ENCODE measurements around the gene ZNF462.

The ZNF462 gene

GRCh38 chr9:107020040-107020530 is 157.1 kb downstream of the ZNF462 start:
- DNase-seq (ENCODE audit: low read depth, low spot score), result peak; percentile 87
- ChIA-PET POLR2A (interaction anchor here (0.8 kb wide), 1 partner anchor 18 kb away, joined by 3 read pairs; no protein-coding TSS in a partner anchor), CTCF (interaction anchor here (1.2 kb wide), 1 partner anchor 18 kb away, joined by 3 read pairs; no protein-coding TSS in a partner anchor)
- TF ChIP-seq, protein P1, sequence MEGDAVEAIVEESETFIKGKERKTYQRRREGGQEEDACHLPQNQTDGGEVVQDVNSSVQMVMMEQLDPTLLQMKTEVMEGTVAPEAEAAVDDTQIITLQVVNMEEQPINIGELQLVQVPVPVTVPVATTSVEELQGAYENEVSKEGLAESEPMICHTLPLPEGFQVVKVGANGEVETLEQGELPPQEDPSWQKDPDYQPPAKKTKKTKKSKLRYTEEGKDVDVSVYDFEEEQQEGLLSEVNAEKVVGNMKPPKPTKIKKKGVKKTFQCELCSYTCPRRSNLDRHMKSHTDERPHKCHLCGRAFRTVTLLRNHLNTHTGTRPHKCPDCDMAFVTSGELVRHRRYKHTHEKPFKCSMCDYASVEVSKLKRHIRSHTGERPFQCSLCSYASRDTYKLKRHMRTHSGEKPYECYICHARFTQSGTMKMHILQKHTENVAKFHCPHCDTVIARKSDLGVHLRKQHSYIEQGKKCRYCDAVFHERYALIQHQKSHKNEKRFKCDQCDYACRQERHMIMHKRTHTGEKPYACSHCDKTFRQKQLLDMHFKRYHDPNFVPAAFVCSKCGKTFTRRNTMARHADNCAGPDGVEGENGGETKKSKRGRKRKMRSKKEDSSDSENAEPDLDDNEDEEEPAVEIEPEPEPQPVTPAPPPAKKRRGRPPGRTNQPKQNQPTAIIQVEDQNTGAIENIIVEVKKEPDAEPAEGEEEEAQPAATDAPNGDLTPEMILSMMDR (IDR thresholded peaks at IDR 0.05; ENCODE audit: insufficient read depth, low read length, missing control alignments), result no peak
- no peak overlapping the region for H3K4me3 ChIP-seq (ENCODE audit: low read depth, low read length)

GRCh38 chr9:107024193-107024592 is 161.2 kb downstream of the ZNF462 start:
- POLR2A ChIA-PET, result no interaction called here
- TF ChIP-seq, protein P1 (IDR thresholded peaks at IDR 0.05; ENCODE audit: insufficient read depth, low read length, missing control alignments), result no peak
- no peak for DNase-seq (ENCODE audit: low read depth, low spot score)
- no peak overlapping the region for H3K4me3 ChIP-seq (ENCODE audit: low read depth, low read length)
- CTCF ChIA-PET, result no interaction called here

DNA sequence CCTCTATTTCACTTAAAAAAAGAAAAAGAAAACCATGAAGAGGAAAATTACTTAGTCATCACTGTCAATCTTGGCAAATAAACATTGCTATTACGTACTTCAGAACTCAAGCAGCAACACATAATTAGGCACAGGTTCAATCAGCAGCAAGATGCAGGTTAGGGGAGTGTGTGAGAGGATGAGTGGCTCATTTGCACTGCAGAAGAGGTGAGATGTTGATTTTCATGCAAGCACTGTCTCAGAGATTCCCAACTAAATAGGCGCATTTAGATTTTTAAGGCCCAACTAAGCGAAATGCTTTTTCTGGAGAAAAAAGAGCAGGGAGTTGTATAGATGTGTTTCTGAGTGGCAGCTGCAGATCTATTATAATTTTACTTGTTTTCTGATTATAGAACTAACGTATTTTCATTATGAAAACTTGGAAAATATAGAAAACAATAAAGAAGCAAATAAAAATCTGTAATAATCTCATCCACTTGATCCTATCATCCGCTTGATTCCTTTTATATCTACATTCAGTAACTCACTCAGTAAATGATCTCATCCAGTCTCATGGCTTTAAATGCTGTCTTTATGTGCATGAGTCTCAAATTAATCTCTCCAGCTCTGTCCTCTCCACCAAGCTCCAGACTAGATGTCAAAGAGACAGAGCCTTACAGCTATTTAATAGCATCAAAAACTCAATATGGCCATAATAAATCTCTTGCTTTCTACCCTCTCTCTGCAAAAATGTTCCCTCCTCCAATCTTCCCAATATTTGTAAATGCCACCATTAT is 162.5 kb downstream of the ZNF462 start:
- DNase-seq (ENCODE audit: low read depth, low spot score), result no peak
- H3K4me3 ChIP-seq (ENCODE audit: low read depth, low read length), result no peak overlapping the region
- TF ChIP-seq, protein P1 (IDR thresholded peaks at IDR 0.05; ENCODE audit: insufficient read depth, low read length, missing control alignments), result no peak
- CTCF ChIA-PET, result no interaction called here
- POLR2A ChIA-PET, result no interaction called here

DNA sequence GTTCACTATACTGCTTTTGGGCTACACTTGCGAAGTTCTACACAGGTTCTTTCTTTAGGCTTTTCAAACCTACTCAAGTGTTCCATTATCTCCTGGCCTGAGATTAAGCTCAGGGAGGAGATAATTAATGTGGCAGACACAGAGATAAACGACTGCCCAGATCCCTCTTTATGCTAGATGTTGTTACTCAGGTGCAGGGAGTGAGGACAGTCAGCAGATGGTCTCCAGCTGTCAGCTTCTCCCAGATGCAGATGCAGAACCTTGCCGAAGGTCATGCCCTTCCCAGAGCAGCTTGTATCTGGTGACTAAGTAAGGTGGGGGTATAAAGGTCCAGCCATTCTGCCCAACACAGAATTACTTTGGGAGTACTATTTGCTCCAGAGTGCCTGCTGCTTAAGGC is 166.2 kb downstream of the ZNF462 start:
- TF ChIP-seq, protein P1 (IDR thresholded peaks at IDR 0.05; ENCODE audit: insufficient read depth, low read length, missing control alignments), result no peak
- CTCF ChIA-PET, result no interaction called here
- DNase-seq (ENCODE audit: low read depth, low spot score), result no peak
- POLR2A ChIA-PET, result no interaction called here
- H3K4me3 ChIP-seq (ENCODE audit: low read depth, low read length), result no peak overlapping the region

- H3K4me3 ChIP-seq (ENCODE audit: low read depth, low read length), result no peak overlapping the region
- DNase-seq (ENCODE audit: low read depth, low spot score), result no peak
- TF ChIP-seq, protein P1 (IDR thresholded peaks at IDR 0.05; ENCODE audit: insufficient read depth, low read length, missing control alignments), result no peak
- ChIA-PET CTCF (no interaction called here), POLR2A (no interaction called here)
Measured at GRCh38 chr9:107033966-107034365, 171.0 kb downstream of the ZNF462 start.

- H3K4me3 ChIP-seq (ENCODE audit: low read depth, low read length), result no peak overlapping the region
- ChIA-PET POLR2A (no interaction called here), CTCF (no interaction called here)
- DNase-seq (ENCODE audit: low read depth, low spot score), result no peak
- TF ChIP-seq, protein P1 (IDR thresholded peaks at IDR 0.05; ENCODE audit: insufficient read depth, low read length, missing control alignments), result no peak
Measured at GRCh38 chr9:107034831-107035230, 171.9 kb downstream of the ZNF462 start.
